K562 (cell line): Measurements from ENCODE around the gene ANKRD65. TPM values are rescaled to one million over a fixed set of nuclear protein-coding genes. Genes with fewer than 3 reads are reported as not detected.

Source experiments
- HBP1 ChIP-seq: fragments of 450-650 bp; formaldehyde crosslinking; IDR thresholded peaks from 2 replicates; pipeline ENCODE4 v1.4.0; 2022; ENCODE audit warnings: missing genetic modification characterization
- HIVEP1 ChIP-seq: fragments of 250-450 bp; sonication (Bioruptor Pico); IDR thresholded peaks from 2 replicates; pipeline ENCODE4 v1.4.0; 2020; ENCODE audit warnings: mild to moderate bottlenecking
- MAFK ChIP-seq: IDR thresholded peaks from 2 replicates; pipeline ENCODE4 v1.6.1; 2011; ENCODE audit warnings: low read length, improper control_type of control experiment
- MCM7 ChIP-seq, 2 experiments: fragments of 450-650 bp; IDR thresholded peaks; 2 replicates each; pipeline ENCODE4 v1.6.1; 2016 to 2018
- NCOA4 ChIP-seq: fragments of 450-650 bp; IDR thresholded peaks from 2 replicates; pipeline ENCODE4 v1.6.1; 2018; ENCODE audit warnings: mild to moderate bottlenecking; ENCODE audit not compliant: partially characterized antibody
- PRPF4 ChIP-seq: fragments of 200-400 bp; formaldehyde crosslinking; IDR thresholded peaks from one replicate; pipeline ENCODE4 v1.6.1; 2017; ENCODE audit warnings: low read length, low read depth, mild to moderate bottlenecking; ENCODE audit not compliant: insufficient read depth, poor library complexity, severe bottlenecking
- USF1 ChIP-seq: sonication (generic); formaldehyde crosslinking; IDR thresholded peaks from 2 replicates; pipeline ENCODE4 v1.9.0; 2022; ENCODE audit warnings: mild to moderate bottlenecking, missing genetic modification reagents
- ZBTB7A ChIP-seq: IDR thresholded peaks from 2 replicates; pipeline ENCODE4 v1.6.1; 2011; ENCODE audit warnings: low read depth, mild to moderate bottlenecking, low read length, moderate library complexity, borderline replicate concordance; ENCODE audit not compliant: control insufficient read depth
- ZC3H11A ChIP-seq: IDR thresholded peaks from 2 replicates; pipeline ENCODE4 v1.6.1; 2012; ENCODE audit warnings: low read depth, low read length, improper control_type of control experiment
- ZNF551 ChIP-seq: fragments of 250-450 bp; sonication (Bioruptor Pico); IDR thresholded peaks from 2 replicates; pipeline ENCODE4 v1.5.0; 2021; ENCODE audit warnings: mild to moderate bottlenecking, moderate library complexity
- ZNF830 ChIP-seq: fragments of 250-450 bp; sonication (Bioruptor Pico); IDR thresholded peaks from 2 replicates; pipeline ENCODE4 v1.5.0; 2021; ENCODE audit warnings: mild to moderate bottlenecking
- polyA plus RNA-seq, 8 experiments: library from polyadenylated mRNA; depleted of rRNA in 4 of 8; stranded (reverse) in 5 of 8; unstranded in 3 of 8; fragments of >200 nt; fragmentation: Nextera tagmentation in 2 of 8; fragmentation: Illumina TruSeq in 1 of 8; extraction: Ambion mirVana in 2 of 8; extraction: Trizol in 1 of 8; gene quantifications; 2 replicates each; pipeline versions ENCODE4 v1.2.1 to v1.2.3, GENCODE V29; 2011 to 2014; ENCODE audit warnings: inconsistent platforms in 1 of 8, missing spikeins in 1 of 8
- total RNA-seq, 7 experiments: library from RNA; depleted of rRNA in 6 of 7; stranded (reverse); fragments of >200 nt in 6 of 7; fragmentation: Illumina TruSeq in 2 of 7; extraction: Trizol in 2 of 7; gene quantifications; 2 replicates each; pipeline versions ENCODE4 v1.2.1 to v1.2.3, GENCODE V29; 2011 to 2021; ENCODE audit warnings: low replicate concordance in 1 of 7

Gene ANKRD65
- total and polyA plus RNA-seq, 9 of the 15 experiments (the other 6 are each of a cell fraction or from before 2014, with no cell fraction given): not detected

DNA sequence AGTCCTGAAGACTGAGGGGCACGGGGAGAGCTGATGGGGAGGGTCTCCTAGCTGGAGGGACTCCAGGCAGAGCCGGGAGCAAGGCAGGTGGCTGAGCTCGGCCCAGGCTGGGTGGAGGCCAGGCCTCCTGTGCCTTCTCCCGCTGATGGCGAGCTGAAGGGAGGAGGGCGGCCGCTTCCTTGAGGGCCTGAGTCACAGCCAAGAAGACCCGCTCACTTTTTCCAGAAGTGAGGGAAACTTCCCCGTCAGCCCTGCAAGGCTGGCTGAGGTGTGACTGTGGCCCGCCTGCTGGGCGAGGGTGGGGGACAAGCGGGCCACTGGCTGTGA is 12.7 kb upstream of the ANKRD65 start (continued):
- TF ChIP-seq HBP1 (CRISPR knock-in tag) (no peak), MAFK (no peak), ZC3H11A (no peak), USF1 (CRISPR knock-in tag) (0 out of 2 replicates have a peak, but pooled peaks have one; percentile 11), PRPF4 (no peak), HIVEP1 (CRISPR knock-in tag) (no peak), ZNF551 (CRISPR knock-in tag) (no peak), ZBTB7A (0 out of 2 replicates have a peak, but pooled peaks have one; percentile 42), NCOA4 (no peak), ZNF830 (CRISPR knock-in tag) (no peak), MCM7 (IDR thresholded peaks at IDR 0.05) (no peak)
